Activated CD4-positive, alpha-beta T cell treated with anti-CD3 and anti-CD28 coated beads, Interleukin-2, amount 50 U/mL, for 4 hours (primary cell): ENCODE data around the gene PAXIP1.

Experiments
- DNase-seq, 2 experiments: peaks; one replicate each; pipeline ENCODE4 v3.0.0-alpha.2; 2020

Gene PAXIP1

GRCh38 chr7:154911862-154912455, 91.0 kb downstream of the PAXIP1 start:
- DNase-seq, result no peak

GRCh38 chr7:154911411-154911810, 91.5 kb downstream of the PAXIP1 start:
- DNase-seq, result no peak

- no peak for DNase-seq
Measured at GRCh38 chr7:154910977-154911376, 91.9 kb downstream of the PAXIP1 start.

- no peak for DNase-seq
Measured at GRCh38 chr7:154910125-154910524, 92.8 kb downstream of the PAXIP1 start.

- no peak for DNase-seq
Measured at GRCh38 chr7:154909241-154910105, 93.5 kb downstream of the PAXIP1 start.

- DNase-seq, result no peak
Measured at GRCh38 chr7:154907651-154908620, 95.0 kb downstream of the PAXIP1 start.

GRCh38 chr7:154906736-154907355, 96.1 kb downstream of the PAXIP1 start:
- DNase-seq, result no peak

- DNase-seq, result no peak
Measured at GRCh38 chr7:154906201-154906600, 96.7 kb downstream of the PAXIP1 start.

- no peak for DNase-seq
Measured at GRCh38 chr7:154905615-154906014, 97.3 kb downstream of the PAXIP1 start.

GRCh38 chr7:154905146-154905545, 97.8 kb downstream of the PAXIP1 start:
- DNase-seq, result no peak

- DNase-seq, result no peak
Measured at GRCh38 chr7:154903083-154903731, 99.7 kb downstream of the PAXIP1 start.

- no peak for DNase-seq
Measured at GRCh38 chr7:154902600-154903082, 100.3 kb downstream of the PAXIP1 start.

- DNase-seq, result no peak
Measured at GRCh38 chr7:154899862-154900261, 103.1 kb downstream of the PAXIP1 start.

GRCh38 chr7:154898973-154899855, 103.7 kb downstream of the PAXIP1 start:
- no peak for DNase-seq

- DNase-seq, result no peak
Measured at GRCh38 chr7:154896076-154896475, 106.8 kb downstream of the PAXIP1 start.
